ENCODE results near the gene KCNH1.

- TF ChIP-seq ZNF155 (tag by site-specific recombination; IDR thresholded peaks at IDR 0.05) (no peak), ZNF626 (tag by site-specific recombination; IDR thresholded peaks at IDR 0.05) (no peak), CTCF (tag by site-specific recombination; IDR thresholded peaks at IDR 0.05) (no peak)
Observed at GRCh38 chr1:210678306-210678705, 455.6 kb downstream of the KCNH1 start.

Data from HEK293 (cell line).